Transverse colon (tissue), 4 donors: ENCODE measurements around the gene ZBED3. TPM values are rescaled to one million over a fixed set of nuclear protein-coding genes. Genes with fewer than 3 reads are reported as not detected.

Experiments
- DNase-seq: peaks from one replicate; pipeline ENCODE4 v3.0.0-alpha.2; 2019
- H3K27ac ChIP-seq, 4 donors: fragments of 200-600 bp; sonication (generic); 2 replicates each; pipeline ENCODE4 v1.5.1; 2016 to 2018; ENCODE audit warnings: inconsistent platforms in 4 of 4
- H3K27me3 ChIP-seq: fragments of 200-600 bp; sonication (generic); 2 replicates; pipeline ENCODE4 v1.5.1; 2017; ENCODE audit warnings: inconsistent platforms
- H3K36me3 ChIP-seq, 4 donors: fragments of 200-600 bp; sonication (generic); 2 replicates each; pipeline ENCODE4 v1.5.1; 2017 to 2019; ENCODE audit warnings: inconsistent platforms in 4 of 4
- H3K4me1 ChIP-seq, 4 donors: fragments of 200-600 bp; sonication (generic); 2 replicates each; pipeline ENCODE4 v1.5.1; 2017 to 2020; ENCODE audit warnings: inconsistent platforms in 4 of 4
- H3K4me3 ChIP-seq, 4 donors: fragments of 200-600 bp; sonication (generic); 1 replicate in 1 of 4; 2 replicates in 3 of 4; pipeline versions ENCODE4 v1.5.1 to v1.6.1; 2017 to 2019; ENCODE audit warnings: inconsistent platforms in 4 of 4
- H3K9me3 ChIP-seq, 2 donors: fragments of 200-600 bp; sonication (generic); 2 replicates each; pipeline ENCODE4 v1.5.1; 2017 to 2019; ENCODE audit warnings: inconsistent platforms in 2 of 2
- EP300 ChIP-seq: sonication (generic); formaldehyde crosslinking; IDR thresholded peaks from one replicate; pipeline ENCODE4 v1.6.1; 2017; ENCODE audit warnings: antibody characterized with exemption, low read depth
- POLR2A ChIP-seq: fragments of 450-650 bp; IDR thresholded peaks from one replicate; pipeline ENCODE4 v1.6.1; 2016; ENCODE audit warnings: antibody characterized with exemption, mild to moderate bottlenecking, moderate library complexity
- POLR2AphosphoS5 ChIP-seq, 3 donors: sonication (generic); formaldehyde crosslinking; IDR thresholded peaks; one replicate each; pipeline ENCODE4 v1.6.1; 2016; ENCODE audit warnings: antibody characterized with exemption in 3 of 3
- WGBS, 2 donors: methylation state at CpG; one replicate each; pipeline ENCODE4 v1.1.5; 2018; ENCODE audit warnings: low coverage in 1 of 2; 5-methylcytosine and 5-hydroxymethylcytosine counted together
- in situ Hi-C, 4 donors: fragments of 200-750 bp; cut with MboI; loops; one replicate each; pipeline versions ENCODE4 v1.15.0 to v1.15.1; 2017; ENCODE audit warnings: low sequenced_read_pairs in 3 of 4, low pct_ligation_motif_present in 1 of 4, low pct_unique_long_range_greater_than_20kb in 1 of 4
- intact Hi-C: fragments of 100-400 bp; cut with DNase I; formaldehyde crosslinking; loops from one replicate; pipeline ENCODE4 v1.15.1; 2023; ENCODE audit warnings: low total_unique reads
- total RNA-seq, 4 donors: library from RNA; depleted of rRNA; stranded (reverse); fragments of >200 nt; gene quantifications; one replicate each; pipeline ENCODE4 v1.1.0, GENCODE V29; 2016
- TF ChIP-seq, protein P1 (sequence below), 5 experiments: fragments of 200-600 bp in 3 of 5; fragments of 450-650 bp in 2 of 5; sonication (generic) in 3 of 5; IDR thresholded peaks; 1 replicate in 2 of 5; 2 replicates in 3 of 5; pipeline ENCODE4 v1.5.1; 2016 to 2017; ENCODE audit warnings: antibody characterized with exemption in 5 of 5, inconsistent platforms in 3 of 5, mild to moderate bottlenecking in 2 of 5, moderate library complexity in 1 of 5

Gene ZBED3
- total RNA-seq, 4 donors from 2014 or later = 1.9 to 56.1 (median 6.7) TPM

DNA sequence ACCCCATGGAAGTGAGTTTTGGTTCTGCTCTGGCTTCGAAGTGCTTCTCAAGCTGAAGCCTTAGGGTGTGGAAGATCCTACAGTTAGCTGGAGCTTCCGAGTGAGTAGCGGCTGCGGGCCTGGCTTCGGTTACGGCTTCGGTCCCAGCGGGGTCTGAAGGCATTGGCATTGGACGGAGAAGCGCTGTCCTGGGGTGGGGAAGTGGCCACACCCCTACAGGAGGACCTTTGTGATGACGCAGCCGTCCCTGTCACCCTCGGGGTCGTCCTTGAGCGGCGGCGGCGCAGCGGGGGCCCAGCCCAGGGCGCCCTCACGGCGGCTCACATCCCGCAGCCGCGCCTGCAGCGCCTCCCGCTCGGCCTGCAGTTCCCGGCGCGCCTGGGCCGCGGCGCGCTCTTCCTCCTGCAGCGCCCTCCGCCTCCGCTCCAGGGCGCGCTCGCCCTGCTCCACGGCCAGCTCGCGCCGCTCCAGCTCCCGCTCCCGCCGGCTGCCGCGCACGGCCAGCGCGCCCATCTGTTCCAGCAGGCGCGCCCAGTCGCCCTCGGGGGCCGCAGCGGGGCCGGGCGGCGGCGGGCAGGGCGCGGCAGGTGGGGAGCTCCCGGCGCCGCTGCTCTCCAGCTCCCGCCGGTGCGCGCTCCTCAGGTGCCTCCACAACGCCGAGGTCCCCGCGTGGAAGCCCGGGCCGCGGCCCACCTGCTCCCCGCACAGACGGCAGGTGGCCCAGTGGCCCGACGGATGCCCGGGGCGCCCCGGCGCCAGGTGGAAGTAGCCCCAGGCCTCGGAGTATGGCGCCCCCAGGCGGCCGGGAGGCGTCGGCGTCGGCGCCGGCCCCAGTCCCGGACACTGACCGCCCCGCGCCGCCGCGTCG lies 9.9 kb downstream of the ZBED3 start:
- Histone ChIP-seq H3K27me3 (no peaks in the 10 kb centered on the region), H3K27ac (peak overlapping the region; percentile 53 to 81 (median 72)), H3K36me3 (no peaks in the 10 kb centered on the region), H3K9me3 (no peaks in the 10 kb centered on the region), H3K4me3 (peak overlapping the region; percentile 33 to 53 (median 50)), H3K4me1 (peaks cover 0 to 12% (median 7%) of the 10 kb centered on the region in 4 donors)
- peak; percentile 65 for DNase-seq
- TF ChIP-seq POLR2A = no peak
- no peak for TF ChIP-seq POLR2AphosphoS5 (IDR thresholded peaks at IDR 0.05)
- TF ChIP-seq, protein P1, sequence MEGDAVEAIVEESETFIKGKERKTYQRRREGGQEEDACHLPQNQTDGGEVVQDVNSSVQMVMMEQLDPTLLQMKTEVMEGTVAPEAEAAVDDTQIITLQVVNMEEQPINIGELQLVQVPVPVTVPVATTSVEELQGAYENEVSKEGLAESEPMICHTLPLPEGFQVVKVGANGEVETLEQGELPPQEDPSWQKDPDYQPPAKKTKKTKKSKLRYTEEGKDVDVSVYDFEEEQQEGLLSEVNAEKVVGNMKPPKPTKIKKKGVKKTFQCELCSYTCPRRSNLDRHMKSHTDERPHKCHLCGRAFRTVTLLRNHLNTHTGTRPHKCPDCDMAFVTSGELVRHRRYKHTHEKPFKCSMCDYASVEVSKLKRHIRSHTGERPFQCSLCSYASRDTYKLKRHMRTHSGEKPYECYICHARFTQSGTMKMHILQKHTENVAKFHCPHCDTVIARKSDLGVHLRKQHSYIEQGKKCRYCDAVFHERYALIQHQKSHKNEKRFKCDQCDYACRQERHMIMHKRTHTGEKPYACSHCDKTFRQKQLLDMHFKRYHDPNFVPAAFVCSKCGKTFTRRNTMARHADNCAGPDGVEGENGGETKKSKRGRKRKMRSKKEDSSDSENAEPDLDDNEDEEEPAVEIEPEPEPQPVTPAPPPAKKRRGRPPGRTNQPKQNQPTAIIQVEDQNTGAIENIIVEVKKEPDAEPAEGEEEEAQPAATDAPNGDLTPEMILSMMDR (IDR thresholded peaks at IDR 0.05) = peak in 4 of 5 experiments; percentile 27 to 66 (median 58)
- WGBS, 2 donors = 31% methylated on average over 62 of the region's 105 CpGs; no CpG with 5 or more reads in 1 of the 2 donors
- intact Hi-C loops = no loop called here
- in situ Hi-C loops = no loop called here

DNA sequence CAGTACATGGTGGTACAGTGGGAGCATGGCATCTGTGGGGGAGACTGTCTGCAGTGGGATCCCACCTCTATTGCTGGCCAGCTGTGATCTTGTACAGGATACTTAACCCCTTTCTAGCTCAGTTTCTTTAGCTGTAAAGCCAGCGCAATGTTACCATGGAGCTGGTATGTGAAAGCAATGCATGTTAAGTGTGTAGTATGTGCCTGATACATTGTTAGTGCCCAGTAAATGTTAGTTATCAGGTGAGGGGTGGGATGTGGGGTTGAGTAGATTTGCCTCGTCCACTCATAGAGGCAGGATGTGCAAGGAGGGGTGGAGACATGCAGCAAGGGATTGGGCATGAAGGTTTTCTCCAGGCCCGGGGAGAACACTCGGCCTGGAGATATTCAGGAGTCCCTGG lies 12.3 kb downstream of the ZBED3 start:
- Histone ChIP-seq H3K27me3 (no peaks in the 10 kb centered on the region), H3K4me1 (peaks cover 0 to 12% (median 7%) of the 10 kb centered on the region in 4 donors), H3K36me3 (no peaks in the 10 kb centered on the region), H3K27ac (no peak overlapping the region), H3K9me3 (no peaks in the 10 kb centered on the region), H3K4me3 (no peak overlapping the region)
- DNase-seq = no peak
- in situ Hi-C loops (no loop called here), intact Hi-C loops (no loop called here)
- TF ChIP-seq EP300 (no peak), POLR2AphosphoS5 (IDR thresholded peaks at IDR 0.05) (no peak), POLR2A (no peak)
- TF ChIP-seq, protein P1 (IDR thresholded peaks at IDR 0.05) = no peak
- 91 to 100% methylated on average over 4 of the region's 4 CpGs for WGBS, 2 donors

DNA sequence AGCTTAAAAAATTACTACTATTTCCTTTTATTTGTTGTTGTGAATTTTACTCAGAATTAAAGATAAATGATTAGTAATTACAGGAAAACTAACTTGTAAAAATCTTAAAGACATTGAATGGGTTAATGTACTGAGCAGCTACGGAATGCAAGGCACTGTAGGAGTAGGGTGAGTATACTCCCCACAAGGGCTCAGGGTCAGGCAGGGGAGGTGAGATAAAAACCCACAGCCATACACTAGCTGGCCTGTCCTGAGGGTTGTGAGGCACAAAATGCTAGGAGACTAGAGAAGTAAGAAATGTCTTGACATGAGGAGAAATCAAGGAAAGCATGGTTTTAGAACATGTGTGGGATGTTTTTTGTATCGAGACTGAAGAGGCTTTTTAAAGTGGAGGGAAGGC lies 13.4 kb downstream of the ZBED3 start:
- WGBS, 2 donors = 70 to 88% methylated on average over 2 of the region's 2 CpGs
- Histone ChIP-seq H3K27ac (no peak overlapping the region), H3K27me3 (no peaks in the 10 kb centered on the region), H3K9me3 (no peaks in the 10 kb centered on the region), H3K4me3 (no peak overlapping the region), H3K36me3 (peaks cover 0 to 3% (median 0%) of the 10 kb centered on the region in 4 donors), H3K4me1 (peaks cover 0 to 12% (median 7%) of the 10 kb centered on the region in 4 donors)
- DNase-seq = no peak
- in situ Hi-C loops = no loop called here
- intact Hi-C loops = no loop called here
- TF ChIP-seq POLR2AphosphoS5 (IDR thresholded peaks at IDR 0.05) (no peak), EP300 (no peak)

DNA sequence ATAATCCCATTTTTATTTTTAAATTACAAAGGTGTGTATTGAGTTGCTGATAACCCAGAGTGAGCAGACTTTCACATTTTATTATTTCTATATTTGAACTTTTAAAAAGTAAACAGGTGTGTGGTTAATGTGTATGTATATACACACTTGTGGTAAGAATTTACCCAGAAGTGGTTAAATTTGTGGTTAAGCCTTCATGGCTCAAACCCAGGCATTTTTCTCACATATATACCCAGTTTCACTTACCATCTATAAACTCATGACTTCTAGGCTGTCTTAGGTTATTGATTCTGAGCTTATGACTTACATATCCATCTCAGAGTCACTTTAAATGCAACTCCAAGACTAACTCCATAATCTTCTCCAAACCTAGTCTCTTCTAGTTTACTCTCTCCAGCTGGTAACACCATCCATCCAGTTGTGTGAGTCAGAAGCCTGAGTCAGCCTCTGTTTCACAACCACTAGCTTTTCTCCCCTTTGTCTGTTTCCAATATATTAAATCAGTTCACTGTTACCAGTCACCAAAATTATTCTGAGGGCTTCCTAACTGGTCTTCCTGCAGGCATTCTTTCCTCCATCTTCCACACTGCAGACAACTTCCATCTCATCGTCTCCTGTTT lies 20.2 kb downstream of the ZBED3 start:
- H3K27ac ChIP-seq = no peak overlapping the region
- DNase-seq = no peak
- H3K9me3 ChIP-seq = no peaks in the 10 kb centered on the region
- H3K4me3 ChIP-seq = no peak overlapping the region
- peaks cover 0 to 27% (median 10%) of the 10 kb centered on the region in 4 donors for H3K36me3 ChIP-seq
- WGBS, 2 donors = 33 to 35% methylated on average over 1 of the region's 1 CpG
- TF ChIP-seq EP300 (no peak), POLR2A (no peak), POLR2AphosphoS5 (IDR thresholded peaks at IDR 0.05) (no peak)
- TF ChIP-seq, protein P1 (IDR thresholded peaks at IDR 0.05) = no peak
- no peaks in the 10 kb centered on the region for H3K4me1 ChIP-seq
- intact Hi-C loops = no loop called here
- in situ Hi-C loops = no loop called here
- no peaks in the 10 kb centered on the region for H3K27me3 ChIP-seq
